OCI-LY7 (cell line): ENCODE measurements around the gene TRIM29. TPM values are rescaled to one million over a fixed set of nuclear protein-coding genes. Genes with fewer than 3 reads are reported as not detected.

Source experiments
- BruUV-seq: library from RNA; stranded (reverse); fragments of 400-500 nt; replicated peaks from 2 replicates; lab custom pipeline; 2021; lab: Mats Ljungman, UMichigan
- CTCF ChIA-PET: fragments of 300-600 bp; sonication (Branson Sonifier 250); formaldehyde crosslinking; loops from one replicate; lab custom pipeline; 2022; ENCODE audit warnings: antibody characterized with exemption; ENCODE audit not compliant: unreplicated experiment; lab: Charles Lee
- POLR2A ChIA-PET: fragments of 300-600 bp; sonication (Branson Sonifier 250); formaldehyde crosslinking; loops from one replicate; lab custom pipeline; 2022; ENCODE audit warnings: antibody characterized with exemption; lab: Charles Lee
- DNase-seq: peaks from one replicate; pipeline ENCODE4 v3.0.0-alpha.2; 2015; ENCODE audit warnings: low spot score
- H2AFZ ChIP-seq: fragments of 200-600 bp; sonication (generic), shearing (Covaris generic); 2 replicates; pipeline ENCODE4 v1.6.1; 2014; ENCODE audit warnings: mild to moderate bottlenecking, antibody characterized with exemption, low read length, moderate library complexity
- H3K27ac ChIP-seq: fragments of 200-600 bp; sonication (generic); 2 replicates; pipeline ENCODE4 v1.5.1; 2014; ENCODE audit warnings: mixed run types, low read depth, mild to moderate bottlenecking, moderate library complexity, low read length, inconsistent platforms; ENCODE audit not compliant: poor library complexity, severe bottlenecking
- H3K36me3 ChIP-seq: fragments of 200-600 bp; sonication (generic); 2 replicates; pipeline ENCODE4 v1.6.1; 2014; ENCODE audit warnings: mild to moderate bottlenecking, antibody characterized with exemption, low read length, moderate library complexity, mixed read lengths; ENCODE audit not compliant: insufficient read depth
- H3K4me1 ChIP-seq: fragments of 200-600 bp; sonication (generic); 2 replicates; pipeline ENCODE4 v1.5.1; 2014; ENCODE audit warnings: mild to moderate bottlenecking, low read length; ENCODE audit not compliant: insufficient read depth, poor library complexity, severe bottlenecking
- H3K4me2 ChIP-seq: fragments of 200-600 bp; sonication (generic); 2 replicates; pipeline ENCODE4 v1.6.1; 2014; ENCODE audit warnings: mild to moderate bottlenecking, low read length
- H3K4me3 ChIP-seq: fragments of 200-600 bp; sonication (generic); 2 replicates; pipeline ENCODE4 v1.5.1; 2014; ENCODE audit warnings: mild to moderate bottlenecking, low read depth, low read length; ENCODE audit not compliant: poor library complexity, severe bottlenecking
- H3K79me2 ChIP-seq: fragments of 200-600 bp; sonication (generic); 2 replicates; pipeline ENCODE4 v1.6.1; 2016; ENCODE audit warnings: low read depth, mild to moderate bottlenecking, low read length, moderate library complexity, mixed read lengths; ENCODE audit not compliant: insufficient read depth
- H3K9me2 ChIP-seq: fragments of 200-600 bp; sonication (generic); 2 replicates; pipeline ENCODE4 v1.6.1; 2016; ENCODE audit warnings: mild to moderate bottlenecking, low read length, mixed read lengths; ENCODE audit not compliant: insufficient read depth
- H3K9me3 ChIP-seq: fragments of 200-600 bp; sonication (generic); 2 replicates; pipeline ENCODE4 v1.6.1; 2014; ENCODE audit warnings: mild to moderate bottlenecking, mixed run types, low read length, mixed read lengths
- H4K20me1 ChIP-seq: fragments of 200-600 bp; sonication (generic); 2 replicates; pipeline ENCODE4 v1.6.1; 2014; ENCODE audit warnings: mild to moderate bottlenecking, antibody characterized with exemption, low read length, moderate library complexity, mixed read lengths; ENCODE audit not compliant: insufficient read depth
- CTCF ChIP-seq: fragments of 200-600 bp; sonication (generic); conservative IDR thresholded peaks from 2 replicates; pipeline ENCODE4 v1.5.1; 2014; ENCODE audit warnings: mild to moderate bottlenecking, antibody characterized with exemption, low read length, moderate library complexity, mixed read lengths
- EZH2phosphoT487 ChIP-seq: fragments of 200-600 bp; sonication (generic); IDR thresholded peaks from 2 replicates; pipeline ENCODE4 v1.6.1; 2018; ENCODE audit warnings: low read depth, borderline replicate concordance, mild to moderate bottlenecking, mixed run types, antibody characterized with exemption, low read length, moderate library complexity, mixed read lengths
- intact Hi-C: fragments of 100-400 bp; cut with micrococcal nuclease; formaldehyde crosslinking; loops from one replicate; pipeline ENCODE4 v1.10.0; 2022; ENCODE audit not compliant: unreplicated experiment
- total RNA-seq, 2 experiments: library from RNA; depleted of rRNA in 1 of 2; stranded (reverse); fragments of >200 nt in 1 of 2; shearing (Covaris generic) in 1 of 2; gene quantifications; 2 replicates each; pipeline ENCODE4 v1.2.3, GENCODE V29; 2014 to 2022

TRIM29 gene
- total RNA-seq, 2 experiments from 2014 or later: not detected

- DNase-seq: no peak
- POLR2A ChIA-PET: no interaction called here
Observed at GRCh38 chr11:120130176-120130980, 7.5 kb downstream of the TRIM29 start.

GRCh38 chr11:120129570-120129969 is 8.3 kb downstream of the TRIM29 start:
- no peak overlapping the region for H3K4me3 ChIP-seq
- no peak overlapping the region for H3K27ac ChIP-seq
- H4K20me1 ChIP-seq: no peaks in the 10 kb centered on the region
- intact Hi-C loops: no loop called here
- BruUV-seq: no TSS peak
- ChIA-PET POLR2A (no interaction called here), CTCF (no interaction called here)
- H3K36me3 ChIP-seq: no peaks in the 10 kb centered on the region
- H3K9me2 ChIP-seq: no peaks in the 10 kb centered on the region
- no peak overlapping the region for H3K4me2 ChIP-seq
- no peak for DNase-seq
- TF ChIP-seq EZH2phosphoT487 (no peak), CTCF (no peak)
- no peaks in the 10 kb centered on the region for H3K9me3 ChIP-seq
- H3K79me2 ChIP-seq: no peaks in the 10 kb centered on the region
- H3K4me1 ChIP-seq: no peaks in the 10 kb centered on the region
- no peak overlapping the region for H2AFZ ChIP-seq

More at GRCh38 chr11:120130176-120130980, 7.5 kb downstream of the TRIM29 start:
- H3K4me1 ChIP-seq: no peaks in the 10 kb centered on the region
- H3K27ac ChIP-seq: no peak overlapping the region
- no peaks in the 10 kb centered on the region for H3K36me3 ChIP-seq
- CTCF ChIA-PET: no interaction called here
- no peaks in the 10 kb centered on the region for H4K20me1 ChIP-seq
- H3K4me2 ChIP-seq: no peak overlapping the region
- no peaks in the 10 kb centered on the region for H3K9me3 ChIP-seq
- intact Hi-C loops: no loop called here
- H3K4me3 ChIP-seq: no peak overlapping the region
- H2AFZ ChIP-seq: no peak overlapping the region
- H3K79me2 ChIP-seq: no peaks in the 10 kb centered on the region
- no TSS peak for BruUV-seq
- no peaks in the 10 kb centered on the region for H3K9me2 ChIP-seq
- TF ChIP-seq EZH2phosphoT487: no peak
- TF ChIP-seq CTCF: no peak

- Histone ChIP-seq H3K9me2 (no peaks in the 10 kb centered on the region), H3K36me3 (no peaks in the 10 kb centered on the region), H3K4me3 (no peak overlapping the region), H3K4me1 (no peaks in the 10 kb centered on the region), H4K20me1 (no peaks in the 10 kb centered on the region), H3K79me2 (no peaks in the 10 kb centered on the region), H3K9me3 (no peaks in the 10 kb centered on the region), H3K4me2 (no peak overlapping the region), H2AFZ (no peak overlapping the region), H3K27ac (no peak overlapping the region)
- DNase-seq: no peak
- ChIA-PET POLR2A (no interaction called here), CTCF (no interaction called here)
- TF ChIP-seq CTCF: no peak
- no peak for TF ChIP-seq EZH2phosphoT487
- BruUV-seq: no TSS peak
- intact Hi-C loops: no loop called here
Observed at GRCh38 chr11:120128392-120129119, 9.4 kb downstream of the TRIM29 start.
